Gastroesophageal sphincter (tissue), 3 donors: ENCODE measurements around the gene ZNF491.

Experiments used
- CTCF ChIP-seq, 4 experiments: fragments of 200-600 bp in 2 of 4; fragments of 450-650 bp in 2 of 4; sonication (generic) in 1 of 4; IDR thresholded peaks; one replicate each; pipeline ENCODE4 v1.5.1; 2017 to 2019; ENCODE audit warnings: antibody characterized with exemption in 4 of 4, mild to moderate bottlenecking in 2 of 4, moderate library complexity in 2 of 4
- POLR2A ChIP-seq, 2 donors: fragments of 450-650 bp; IDR thresholded peaks; one replicate each; pipeline ENCODE4 v1.6.1; 2017; ENCODE audit warnings: antibody characterized with exemption in 2 of 2, mild to moderate bottlenecking in 2 of 2, moderate library complexity in 1 of 2
- POLR2AphosphoS5 ChIP-seq: sonication (generic); formaldehyde crosslinking; IDR thresholded peaks from one replicate; pipeline ENCODE4 v1.6.1; 2017; ENCODE audit warnings: antibody characterized with exemption

- TF ChIP-seq CTCF (IDR thresholded peaks at IDR 0.05) = no peak
- no peak for TF ChIP-seq POLR2A (IDR thresholded peaks at IDR 0.05)
- TF ChIP-seq POLR2AphosphoS5 = no peak
Measured at GRCh38 chr19:11814700-11815035, 16.3 kb downstream of the ZNF491 start.
